GM18867 (cell line): ENCODE data around the gene SDK2.

Experiments used
- ATAC-seq: cut with Tn5 transposase; IDR thresholded peaks from one replicate; pipeline ENCODE4 v1.9.1; 2021; ENCODE audit warnings: mild to moderate bottlenecking, moderate library complexity; ENCODE audit not compliant: unreplicated experiment

The SDK2 gene

DNA sequence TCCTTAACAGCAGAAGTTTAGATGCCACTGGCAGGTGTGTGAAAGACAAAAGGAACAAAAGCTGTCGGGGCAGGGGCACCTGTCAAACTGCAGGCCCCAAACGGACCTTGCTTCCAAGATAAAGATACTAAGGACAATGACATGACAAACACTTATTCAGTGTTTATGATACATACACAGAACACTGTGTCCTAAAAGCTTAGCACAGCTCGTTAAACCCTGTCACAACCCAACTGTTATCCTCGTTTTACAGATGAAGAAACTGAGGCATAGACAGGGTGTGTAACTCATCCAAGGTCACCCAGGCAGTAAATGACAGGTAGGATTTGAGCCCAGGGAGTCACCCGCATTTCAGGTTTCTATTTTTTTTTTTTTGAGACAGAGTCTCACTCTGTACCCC, 9.6 kb downstream of the SDK2 start:
- ATAC-seq, result no peak

DNA sequence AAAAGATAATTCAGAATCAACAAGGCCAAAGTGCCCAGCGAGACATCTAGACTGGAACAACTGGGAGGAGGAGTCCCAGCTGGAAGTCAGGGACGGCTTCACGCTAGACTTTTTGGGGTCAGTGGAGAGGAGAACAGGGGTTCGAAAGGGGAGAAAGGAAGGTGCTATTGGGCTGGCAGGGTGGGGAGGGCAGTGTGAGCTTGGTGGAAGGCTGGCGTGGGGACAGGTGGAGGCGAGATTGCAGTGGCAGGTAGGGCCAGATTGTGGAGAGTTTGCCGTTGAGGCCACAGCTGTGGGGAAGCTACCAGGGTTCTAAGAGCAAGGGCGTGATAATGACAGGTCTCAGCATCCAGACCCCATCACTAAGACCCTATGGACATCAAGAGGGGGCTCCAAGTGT, 10.5 kb downstream of the SDK2 start:
- no peak for ATAC-seq

DNA sequence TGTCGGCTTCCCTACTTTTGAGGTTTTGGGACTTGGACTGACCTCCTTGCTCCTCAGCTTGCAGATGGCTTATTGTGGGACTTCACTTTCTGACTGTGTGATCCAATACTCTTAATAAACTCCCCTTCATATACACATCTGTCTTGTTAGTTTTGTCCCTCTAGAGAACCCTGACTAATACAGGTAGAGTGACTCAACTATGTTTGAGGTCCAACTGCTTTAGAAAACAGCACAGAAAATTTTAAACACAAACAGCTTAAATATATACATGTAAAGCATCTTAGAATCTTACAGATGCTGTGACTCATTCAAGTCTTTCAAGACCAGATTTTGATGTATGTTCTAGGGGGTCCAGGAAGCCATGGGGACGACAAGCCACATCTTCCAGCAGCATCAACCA, 11.7 kb downstream of the SDK2 start:
- no peak for ATAC-seq

DNA sequence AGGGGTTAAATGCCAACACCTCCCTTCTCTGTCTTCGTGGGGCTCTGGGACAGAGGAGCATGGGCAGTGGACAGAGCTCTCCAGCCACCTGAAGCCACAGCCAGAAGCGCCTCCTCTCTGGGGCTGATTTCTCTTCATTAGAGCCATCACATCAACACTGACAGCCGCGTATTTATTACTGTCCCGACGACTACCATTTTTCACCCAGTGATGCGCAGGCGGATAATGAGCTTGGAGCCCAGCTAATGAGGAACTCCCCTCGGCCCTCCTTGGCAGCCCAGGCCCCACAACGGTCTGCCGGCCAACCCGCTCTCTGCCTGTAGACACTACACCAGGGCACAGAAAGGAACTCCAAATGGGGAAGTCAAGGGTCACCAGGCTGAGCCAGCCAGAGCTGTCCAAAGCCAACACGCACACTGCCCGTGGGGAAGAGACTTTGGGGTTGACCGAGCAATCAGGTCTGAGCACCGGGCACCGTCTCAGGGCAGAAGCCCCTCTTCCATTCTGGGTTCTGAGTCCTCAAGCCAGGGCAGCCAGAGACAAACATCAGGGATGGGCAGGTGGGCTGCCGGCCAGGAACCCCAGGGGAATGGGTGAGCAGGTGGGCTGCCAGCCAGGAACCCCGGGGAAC, 13.2 kb downstream of the SDK2 start:
- no peak for ATAC-seq

DNA sequence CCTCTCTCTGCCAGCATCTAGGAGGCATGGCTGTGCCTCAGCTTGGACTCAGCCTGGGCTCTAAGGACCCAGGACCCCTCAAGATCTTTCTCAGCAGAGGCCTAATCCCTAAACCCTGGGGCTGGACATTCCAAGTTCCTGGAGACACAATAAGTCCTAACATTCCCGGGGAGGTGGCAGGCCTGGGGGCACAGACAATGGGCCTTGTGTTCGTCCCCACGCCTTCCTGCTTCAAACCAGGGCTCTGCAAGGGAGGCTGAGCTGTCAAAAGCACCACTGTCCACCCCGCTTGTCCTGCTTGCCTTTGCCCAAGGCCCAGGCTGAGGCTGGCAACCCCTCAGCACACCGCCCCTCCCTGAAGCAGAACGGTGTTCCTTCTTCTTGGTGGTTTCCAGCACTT, 13.7 kb downstream of the SDK2 start:
- ATAC-seq, result no peak

DNA sequence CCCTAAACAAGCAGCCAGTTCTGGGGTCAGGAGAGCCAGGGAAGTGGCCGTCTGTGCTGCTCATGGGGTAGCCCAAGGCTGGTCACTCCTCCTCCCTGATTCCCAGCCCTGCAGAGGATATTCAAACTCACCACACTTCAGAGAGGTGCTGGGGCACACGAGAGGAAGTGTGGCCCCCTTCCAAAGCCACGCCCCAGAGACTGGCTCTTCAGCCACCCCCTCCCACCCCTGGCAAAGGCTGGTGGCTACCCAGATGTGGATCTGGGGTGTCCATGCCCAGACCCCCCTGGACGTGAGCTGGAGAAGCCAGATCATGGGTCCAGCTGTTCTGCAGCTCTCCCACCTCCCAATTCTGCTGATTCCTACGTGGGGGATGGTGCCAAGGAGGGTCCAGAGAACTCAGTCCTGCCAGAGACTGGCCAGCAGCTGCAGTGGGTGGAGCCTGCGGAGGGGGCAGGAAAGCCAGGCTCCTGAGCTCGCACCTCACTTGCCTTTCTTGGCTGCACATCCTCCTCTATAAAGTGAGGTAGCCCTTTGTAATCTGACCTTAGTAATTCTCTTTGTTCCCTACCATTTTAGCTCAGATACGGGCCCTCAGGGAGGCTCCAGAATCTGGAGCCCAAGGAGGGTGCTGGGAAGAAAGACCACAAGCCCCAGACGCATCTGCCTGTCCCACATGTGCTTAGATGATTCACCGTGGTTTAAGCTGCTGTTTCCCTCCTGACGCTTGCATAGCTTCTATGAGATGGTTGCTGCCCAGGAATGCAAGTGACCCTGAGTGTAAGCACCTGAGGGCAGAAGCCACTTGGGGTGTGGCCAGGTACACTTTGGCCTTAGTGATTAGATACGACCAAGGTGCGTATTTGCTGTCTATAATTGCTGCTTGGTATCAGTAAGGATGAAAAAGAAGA, 15.3 kb downstream of the SDK2 start:
- no peak for ATAC-seq

DNA sequence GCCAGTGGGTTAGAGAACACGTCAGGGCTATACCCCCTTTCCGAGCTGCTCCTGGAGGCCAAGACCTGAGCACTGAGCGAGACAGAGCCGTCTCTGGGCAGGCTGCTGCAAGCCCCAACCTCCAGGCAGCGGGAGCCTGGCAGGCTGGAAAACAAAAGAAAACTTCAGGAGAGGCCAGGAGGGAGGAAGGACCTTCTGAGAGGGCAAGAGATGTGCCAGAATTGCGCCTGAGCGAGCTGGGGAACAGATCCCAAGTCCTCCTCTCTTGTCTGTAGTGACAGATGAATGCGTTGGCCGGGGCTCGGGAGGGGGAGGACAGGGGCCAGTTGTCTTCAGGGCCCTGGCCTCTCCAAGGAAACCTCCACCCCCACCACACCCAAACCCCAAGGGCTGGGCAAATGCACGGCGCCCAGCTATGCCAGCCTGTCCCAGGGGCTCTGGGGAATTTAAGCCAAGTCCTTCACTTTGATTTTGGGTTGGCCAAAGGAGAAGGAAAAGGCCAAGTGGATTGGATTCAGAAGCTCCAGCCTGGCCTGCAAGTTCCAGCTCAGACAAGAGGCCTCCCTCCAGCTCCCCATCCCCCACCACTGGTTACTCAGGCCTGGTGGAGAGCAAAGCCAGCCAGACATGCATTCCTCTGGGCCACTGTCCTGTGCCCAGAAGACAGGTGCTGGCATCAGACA, 18.1 kb downstream of the SDK2 start:
- no peak for ATAC-seq

DNA sequence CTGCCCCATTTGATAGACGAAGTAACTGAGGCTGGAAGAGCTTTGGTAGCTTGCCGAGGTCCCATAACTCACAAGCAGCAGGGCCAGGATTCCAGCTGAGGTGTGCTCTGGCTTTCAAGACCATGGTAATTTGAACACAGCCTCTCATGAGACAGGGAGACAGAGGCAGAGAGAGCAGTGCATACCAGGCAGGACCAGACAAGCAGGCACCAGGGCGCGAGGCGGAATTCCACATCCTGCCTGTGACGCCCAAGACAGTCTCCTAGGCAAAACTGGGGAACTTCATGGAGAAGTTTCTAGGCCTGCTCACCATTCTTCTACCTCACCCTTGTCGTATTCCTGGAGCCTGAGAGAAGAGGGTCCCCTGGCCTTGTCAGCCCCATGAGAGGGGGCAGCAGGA, 19.2 kb downstream of the SDK2 start:
- ATAC-seq, result no peak

DNA sequence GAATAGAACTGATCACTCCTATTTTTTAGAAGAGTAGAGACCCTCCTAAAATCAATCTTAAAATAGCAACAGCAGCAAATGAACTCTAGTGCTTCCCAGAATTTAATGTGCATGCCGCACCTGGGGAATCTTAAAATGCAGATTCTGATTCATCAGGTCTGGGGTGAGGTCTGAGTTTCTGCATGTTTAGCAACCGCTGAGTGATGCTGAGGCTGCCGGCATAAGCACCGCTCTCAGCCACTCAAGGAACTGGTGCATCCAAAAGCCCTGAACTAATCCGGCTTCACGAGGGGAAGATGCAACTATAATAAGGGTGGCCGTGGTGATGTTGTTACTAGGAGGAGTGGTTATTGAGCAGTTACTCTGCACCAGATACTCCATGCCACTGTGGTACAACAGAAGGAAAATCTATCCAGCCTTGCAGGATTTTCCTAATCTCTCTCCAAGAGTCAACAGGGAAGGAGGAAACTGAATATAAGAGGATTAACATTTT, 19.7 kb downstream of the SDK2 start:
- ATAC-seq, result no peak

DNA sequence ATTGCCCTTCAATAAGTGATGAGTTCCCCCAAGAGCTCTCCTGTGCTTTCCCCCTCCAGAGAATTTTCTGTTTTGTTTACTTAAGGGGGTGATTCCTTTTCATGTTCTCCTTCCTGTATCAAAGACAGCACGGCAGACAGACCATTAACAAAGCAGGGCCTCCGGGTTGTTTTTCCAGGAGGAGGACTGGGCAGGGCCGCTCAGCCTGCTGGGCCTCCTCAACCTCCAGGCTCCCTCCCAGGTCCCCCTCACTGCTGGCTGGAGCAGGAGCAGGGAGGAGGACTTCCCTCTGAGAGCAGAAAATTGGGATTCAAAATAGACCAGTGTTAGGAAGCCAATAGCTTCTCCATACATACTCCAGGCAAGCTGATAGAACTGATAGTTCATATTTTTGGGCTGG, 20.4 kb downstream of the SDK2 start:
- no peak for ATAC-seq

DNA sequence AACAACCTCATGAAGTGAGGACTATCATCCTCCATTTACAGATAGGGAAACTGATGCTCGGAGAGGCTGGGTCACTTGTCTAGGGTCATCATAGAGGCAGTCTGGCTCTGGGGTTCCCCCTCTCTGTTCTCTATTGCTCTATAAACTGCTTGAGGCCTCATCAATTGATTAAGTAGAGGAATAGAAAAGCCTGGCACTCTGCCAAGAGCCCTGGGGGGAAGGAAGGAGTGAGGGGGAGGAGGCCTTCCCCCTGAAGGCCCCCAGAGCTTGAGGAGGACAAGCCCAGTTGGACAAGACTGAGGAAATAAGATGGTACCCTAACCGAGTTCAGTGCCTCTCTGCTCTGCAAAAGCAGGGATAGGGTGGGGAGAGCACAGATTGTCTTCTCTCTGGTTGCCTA, 21.0 kb downstream of the SDK2 start:
- no peak for ATAC-seq

DNA sequence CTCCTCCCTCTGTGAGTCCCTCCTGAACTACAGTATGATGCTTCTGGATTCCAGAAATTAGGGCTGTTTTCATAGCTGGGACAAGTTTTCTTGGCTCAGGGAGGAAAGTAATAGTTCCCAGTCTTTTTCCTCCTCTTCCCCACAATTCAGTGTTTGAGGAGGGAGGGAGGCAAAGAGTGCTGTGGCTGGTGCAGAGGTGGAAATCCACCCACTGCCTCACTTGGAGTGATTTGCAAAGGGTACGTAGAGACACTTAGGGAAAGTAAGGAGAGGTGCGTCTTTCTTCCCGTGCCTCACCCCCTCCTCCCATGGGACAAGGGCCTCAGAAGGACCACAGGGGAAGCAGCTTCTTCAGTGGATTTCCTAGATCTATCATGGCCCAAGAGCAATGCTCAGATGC, 21.9 kb downstream of the SDK2 start:
- no peak for ATAC-seq

DNA sequence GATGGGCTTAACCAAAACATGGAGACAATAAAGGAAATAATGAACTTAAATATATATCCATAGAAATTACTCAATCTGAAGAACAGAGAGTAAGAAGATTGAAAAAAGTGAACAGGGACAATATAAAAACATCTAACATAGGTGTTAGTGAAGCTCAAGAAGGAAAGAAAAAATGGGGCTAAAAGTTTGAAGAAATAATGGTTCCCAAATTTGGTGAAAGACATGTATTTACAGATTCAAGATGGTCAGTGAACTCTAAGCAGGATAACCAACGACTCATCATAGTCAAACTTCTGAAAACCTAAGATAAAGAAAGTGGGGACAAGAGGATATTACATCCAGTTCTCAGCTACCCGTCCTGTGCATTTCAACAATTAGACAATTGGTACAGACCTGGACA, 22.6 kb downstream of the SDK2 start:
- no peak for ATAC-seq

DNA sequence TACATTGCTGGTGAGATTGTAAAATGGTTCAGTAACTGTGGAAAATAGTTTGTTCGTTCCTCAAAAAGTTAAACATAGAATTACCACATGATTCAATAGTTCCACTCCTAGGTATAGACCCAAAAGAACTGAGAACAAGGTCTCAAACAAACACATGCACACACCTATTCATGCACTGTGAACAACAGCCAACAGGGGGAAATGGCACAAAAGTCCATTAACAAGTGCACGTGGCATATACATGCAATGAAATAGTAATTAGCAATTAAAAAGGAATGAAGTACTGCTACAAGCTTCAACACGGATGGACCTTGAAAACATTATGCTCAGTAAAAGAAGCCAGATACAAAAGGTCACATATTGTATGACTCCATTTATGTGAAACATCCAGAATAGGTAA, 23.8 kb downstream of the SDK2 start:
- no peak for ATAC-seq

DNA sequence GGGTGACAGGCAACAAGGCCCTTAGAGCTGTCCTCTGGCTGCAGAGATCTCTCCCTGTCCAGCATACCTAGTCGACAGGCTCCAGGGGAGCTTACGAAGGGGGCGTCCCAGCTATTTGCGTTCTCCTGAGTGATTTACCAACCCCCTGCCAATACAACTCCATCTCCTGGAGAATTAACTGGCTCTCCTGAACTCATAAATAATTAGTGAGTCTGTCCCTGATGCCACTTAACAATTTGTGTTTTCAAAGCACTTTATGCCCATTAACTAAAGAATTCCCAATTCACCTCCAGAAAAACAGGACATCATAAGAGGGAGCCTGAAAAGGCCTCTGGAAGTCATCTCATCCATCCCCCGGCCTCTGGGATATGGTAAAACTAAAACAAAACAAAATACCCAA, 26.7 kb downstream of the SDK2 start:
- no peak for ATAC-seq

DNA sequence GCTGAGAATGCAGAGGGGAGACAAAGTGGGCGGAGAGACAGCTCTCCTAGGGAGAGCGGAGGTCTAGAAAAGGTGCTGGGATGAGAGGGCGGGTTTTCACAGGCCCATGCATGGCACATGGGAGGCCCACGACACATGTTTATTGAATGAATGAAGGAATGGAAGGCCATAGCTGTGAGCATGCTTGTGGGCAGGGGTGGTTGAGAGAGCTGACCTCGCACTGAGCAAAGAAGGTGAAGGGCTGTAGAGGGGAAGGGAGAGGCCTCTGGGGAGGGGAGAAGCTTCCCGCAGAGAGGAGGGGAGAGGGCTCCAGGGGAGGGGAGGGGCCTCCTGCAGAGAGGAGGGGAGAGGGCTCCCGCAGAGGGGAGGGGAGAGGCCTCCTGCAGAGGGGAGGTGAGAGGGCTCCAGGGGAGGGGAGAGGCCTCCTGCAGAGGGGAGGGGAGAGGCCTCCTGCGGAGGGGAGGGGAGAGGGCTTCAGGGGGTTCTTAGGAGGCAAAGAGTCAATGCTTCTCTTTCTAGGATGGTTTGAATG, 27.3 kb downstream of the SDK2 start:
- no peak for ATAC-seq

DNA sequence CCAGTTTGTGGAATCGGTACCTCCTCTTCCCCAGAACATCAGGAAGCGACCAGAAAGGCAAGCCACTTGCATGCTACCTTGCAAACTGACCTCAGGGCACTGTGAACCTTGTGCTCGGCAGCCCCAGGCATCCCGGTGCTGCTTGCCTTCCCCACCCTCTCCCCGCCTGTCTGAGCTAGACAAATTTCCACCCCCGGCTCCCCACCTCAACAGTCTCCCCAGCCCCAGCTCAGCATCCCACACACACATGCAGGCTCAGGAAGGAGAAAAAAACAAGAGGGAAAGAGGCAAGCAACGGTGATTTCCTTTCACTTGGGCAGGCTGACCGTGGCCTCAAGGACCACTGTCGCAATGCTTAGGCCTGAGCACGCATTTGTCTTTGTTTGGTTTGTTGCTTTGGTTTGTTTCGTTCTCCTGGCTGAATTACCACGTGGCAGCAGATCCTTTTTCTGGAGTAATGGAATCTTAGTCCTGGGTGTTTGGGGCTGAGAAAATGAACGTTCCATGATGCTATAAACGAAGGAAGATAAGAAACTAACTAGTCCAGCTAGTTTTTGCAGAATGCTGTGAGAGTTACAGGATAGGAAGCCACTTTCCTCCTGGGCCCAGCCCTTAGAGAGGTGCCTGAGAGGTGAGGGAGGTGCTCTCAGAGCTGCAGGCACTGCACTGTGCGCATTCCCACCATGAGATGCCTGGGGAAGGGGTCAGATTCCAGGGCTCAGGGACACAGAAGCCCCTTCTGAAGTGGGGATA, 27.9 kb downstream of the SDK2 start:
- ATAC-seq, result no peak

DNA sequence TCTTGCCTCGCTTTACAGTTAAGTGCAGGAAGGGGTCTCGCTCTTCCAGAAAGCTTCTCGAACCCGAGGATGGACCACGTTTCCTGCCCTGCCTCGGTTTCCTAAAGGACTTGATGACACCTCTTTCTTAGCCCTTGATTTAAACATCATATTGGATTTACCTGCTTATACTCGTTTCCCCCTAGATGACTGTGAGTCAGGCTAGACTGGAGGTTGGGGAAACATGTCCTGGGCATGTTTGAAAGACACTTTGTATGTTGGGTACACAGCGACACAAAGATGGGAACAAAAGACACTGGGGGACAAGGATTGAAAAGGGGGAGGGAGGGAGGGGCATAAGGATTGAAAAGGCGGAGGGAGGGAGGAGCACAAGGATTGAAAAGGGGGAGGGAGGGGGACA, 30.0 kb downstream of the SDK2 start:
- no peak for ATAC-seq

DNA sequence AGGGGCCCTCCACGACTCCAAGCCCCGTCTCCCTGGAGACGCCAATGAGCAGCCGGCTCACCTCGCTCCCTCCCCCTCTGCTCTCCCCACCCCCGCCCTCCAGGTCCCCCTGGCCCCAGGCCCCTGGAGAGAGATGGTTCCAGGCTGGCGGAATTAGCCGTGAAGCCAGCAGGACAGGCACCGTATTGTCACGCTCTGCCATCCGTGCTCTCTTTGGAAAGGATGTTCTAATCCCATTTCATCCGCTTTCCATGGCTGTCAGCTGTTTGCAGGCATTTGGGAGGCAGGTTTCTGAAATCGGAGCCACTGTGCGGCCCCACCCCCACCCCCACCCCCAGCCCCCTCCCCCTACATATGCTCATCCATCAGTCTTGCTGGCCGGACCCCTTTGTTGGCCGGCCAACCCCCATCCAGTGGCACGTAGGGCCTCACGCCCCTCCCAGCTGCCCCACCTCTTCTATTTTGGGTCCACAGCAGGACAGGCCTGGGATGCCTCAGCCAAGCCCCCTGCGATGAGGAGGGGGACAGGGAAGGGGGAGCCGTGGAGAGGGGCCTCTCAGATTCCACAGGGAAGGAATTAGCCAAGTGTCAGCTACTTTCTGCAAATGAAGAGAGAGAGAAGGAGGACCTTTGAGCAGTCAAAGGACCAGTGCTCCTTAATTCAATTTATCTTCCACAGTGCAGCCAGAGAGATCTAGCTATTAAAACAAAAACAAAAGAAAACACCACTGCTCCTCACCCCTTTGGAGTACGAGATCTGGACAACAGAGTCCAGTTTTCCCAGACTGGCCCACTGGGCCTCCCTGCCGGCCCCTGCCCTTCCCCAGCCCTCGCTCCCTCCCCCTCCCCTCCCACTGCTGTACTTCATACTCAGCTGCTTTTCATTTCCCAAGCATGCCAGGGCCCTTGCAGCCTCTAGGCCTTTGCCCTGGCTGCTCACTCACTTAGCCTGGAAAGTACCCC, 30.7 kb downstream of the SDK2 start:
- no peak for ATAC-seq

DNA sequence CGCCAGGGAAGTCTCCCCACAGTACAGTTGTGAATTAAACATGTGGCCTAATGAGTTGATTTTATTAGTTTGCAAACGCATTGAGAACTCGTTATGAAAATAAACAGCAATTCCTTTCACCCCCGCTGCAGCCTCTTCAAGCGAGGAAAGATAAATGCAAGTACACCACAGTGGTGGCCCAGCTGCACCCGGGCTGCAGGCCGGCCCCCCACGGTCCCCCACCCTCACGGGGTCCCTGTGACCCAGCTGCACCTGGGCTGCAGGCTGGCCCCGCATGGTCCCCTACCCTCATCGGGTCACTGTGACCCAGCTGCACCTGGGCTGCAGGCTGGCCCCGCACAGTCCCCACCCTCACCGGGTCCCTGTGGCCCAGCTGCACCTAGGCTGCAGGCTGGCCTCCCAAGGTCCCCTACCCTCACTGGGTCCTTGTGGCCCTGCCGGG, 32.2 kb downstream of the SDK2 start:
- no peak for ATAC-seq
